ENCODE data around the gene MEGF9.

GRCh38 chr9:120689860-120690259, 24.4 kb downstream of the MEGF9 start:
- no peak for TF ChIP-seq CTCF (optimal IDR thresholded peaks at IDR 0.05 in 1 of 3, IDR thresholded peaks at IDR 0.05 in 1 of 3, conservative IDR thresholded peaks at IDR 0.05 in 1 of 3; ENCODE audit: extremely low read depth in 1 of 3, insufficient read depth in 2 of 3, low read length in 3 of 3)
- no peak for TF ChIP-seq EZH2 (IDR thresholded peaks at IDR 0.05; ENCODE audit: low read length)

Measured in keratinocyte (primary cell).